Transverse colon (tissue), 4 donors: ENCODE results near the gene TYMS. TPM values are rescaled to one million over a fixed set of nuclear protein-coding genes. Genes with fewer than 3 reads are reported as not detected.

Experiments used
- DNase-seq: peaks from one replicate; pipeline ENCODE4 v3.0.0-alpha.2; 2019
- H3K27ac ChIP-seq, 4 donors: fragments of 200-600 bp; sonication (generic); 2 replicates each; pipeline ENCODE4 v1.5.1; 2016 to 2018; ENCODE audit warnings: inconsistent platforms in 4 of 4
- H3K27me3 ChIP-seq: fragments of 200-600 bp; sonication (generic); 2 replicates; pipeline ENCODE4 v1.5.1; 2017; ENCODE audit warnings: inconsistent platforms
- H3K36me3 ChIP-seq, 4 donors: fragments of 200-600 bp; sonication (generic); 2 replicates each; pipeline ENCODE4 v1.5.1; 2017 to 2019; ENCODE audit warnings: inconsistent platforms in 4 of 4
- H3K4me1 ChIP-seq, 4 donors: fragments of 200-600 bp; sonication (generic); 2 replicates each; pipeline ENCODE4 v1.5.1; 2017 to 2020; ENCODE audit warnings: inconsistent platforms in 4 of 4
- H3K4me3 ChIP-seq, 4 donors: fragments of 200-600 bp; sonication (generic); 1 replicate in 1 of 4; 2 replicates in 3 of 4; pipeline versions ENCODE4 v1.5.1 to v1.6.1; 2017 to 2019; ENCODE audit warnings: inconsistent platforms in 4 of 4
- H3K9me3 ChIP-seq, 2 donors: fragments of 200-600 bp; sonication (generic); 2 replicates each; pipeline ENCODE4 v1.5.1; 2017 to 2019; ENCODE audit warnings: inconsistent platforms in 2 of 2
- CTCF ChIP-seq, 5 experiments: fragments of 200-600 bp in 3 of 5; fragments of 450-650 bp in 2 of 5; sonication (generic) in 3 of 5; IDR thresholded peaks; 1 replicate in 2 of 5; 2 replicates in 3 of 5; pipeline ENCODE4 v1.5.1; 2016 to 2017; ENCODE audit warnings: antibody characterized with exemption in 5 of 5, inconsistent platforms in 3 of 5, mild to moderate bottlenecking in 2 of 5, moderate library complexity in 1 of 5
- EP300 ChIP-seq: sonication (generic); formaldehyde crosslinking; IDR thresholded peaks from one replicate; pipeline ENCODE4 v1.6.1; 2017; ENCODE audit warnings: antibody characterized with exemption, low read depth
- POLR2A ChIP-seq: fragments of 450-650 bp; IDR thresholded peaks from one replicate; pipeline ENCODE4 v1.6.1; 2016; ENCODE audit warnings: antibody characterized with exemption, mild to moderate bottlenecking, moderate library complexity
- POLR2AphosphoS5 ChIP-seq, 3 donors: sonication (generic); formaldehyde crosslinking; IDR thresholded peaks; one replicate each; pipeline ENCODE4 v1.6.1; 2016; ENCODE audit warnings: antibody characterized with exemption in 3 of 3
- WGBS, 2 donors: methylation state at CpG; one replicate each; pipeline ENCODE4 v1.1.5; 2018; ENCODE audit warnings: low coverage in 1 of 2; 5-methylcytosine and 5-hydroxymethylcytosine counted together
- in situ Hi-C, 4 donors: fragments of 200-750 bp; cut with MboI; loops; one replicate each; pipeline versions ENCODE4 v1.15.0 to v1.15.1; 2017; ENCODE audit warnings: low sequenced_read_pairs in 3 of 4, low pct_ligation_motif_present in 1 of 4, low pct_unique_long_range_greater_than_20kb in 1 of 4
- intact Hi-C: fragments of 100-400 bp; cut with DNase I; formaldehyde crosslinking; loops from one replicate; pipeline ENCODE4 v1.15.1; 2023; ENCODE audit warnings: low total_unique reads
- total RNA-seq, 4 donors: library from RNA; depleted of rRNA; stranded (reverse); fragments of >200 nt; gene quantifications; one replicate each; pipeline ENCODE4 v1.1.0, GENCODE V29; 2016

The TYMS gene
- total RNA-seq, 4 donors from 2014 or later, result 3.2 to 5.9 (median 4.7) TPM

DNA sequence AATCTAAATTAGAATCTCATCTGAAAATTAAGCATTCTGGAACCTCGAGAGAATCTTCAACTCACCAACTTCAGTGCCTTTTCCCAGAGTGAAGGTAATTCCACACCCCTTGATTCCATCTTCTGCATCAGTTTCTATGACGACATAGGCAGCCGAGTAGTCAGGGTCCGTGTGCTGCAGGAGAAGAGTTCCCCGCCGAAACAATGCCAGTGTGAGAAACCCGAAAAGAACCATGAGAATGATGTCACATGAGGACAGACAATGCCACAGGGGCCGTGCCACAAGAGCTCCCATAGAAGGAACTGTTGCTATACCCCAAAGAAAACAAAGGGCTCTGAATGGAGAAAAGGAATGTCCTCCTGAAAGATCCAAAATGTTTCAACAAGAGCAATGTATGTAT, 49.0 kb downstream of the TYMS start:
- H3K4me3 ChIP-seq, result no peak overlapping the region
- intact Hi-C loops (no loop called here), in situ Hi-C loops (no loop called here)
- no peaks in the 10 kb centered on the region for H3K9me3 ChIP-seq
- TF ChIP-seq POLR2A, result no peak
- no peak for TF ChIP-seq POLR2AphosphoS5 (IDR thresholded peaks at IDR 0.05)
- TF ChIP-seq CTCF (IDR thresholded peaks at IDR 0.05), result no peak
- no peak for TF ChIP-seq EP300
- no peaks in the 10 kb centered on the region for H3K27me3 ChIP-seq
- peaks cover 0 to 5% (median 0%) of the 10 kb centered on the region in 4 donors for H3K36me3 ChIP-seq
- no peak for DNase-seq
- WGBS, 2 donors, result 80 to 92% methylated on average over 8 of the region's 8 CpGs
- peaks cover 0 to 28% (median 9%) of the 10 kb centered on the region in 4 donors for H3K4me1 ChIP-seq
- no peak overlapping the region for H3K27ac ChIP-seq

DNA sequence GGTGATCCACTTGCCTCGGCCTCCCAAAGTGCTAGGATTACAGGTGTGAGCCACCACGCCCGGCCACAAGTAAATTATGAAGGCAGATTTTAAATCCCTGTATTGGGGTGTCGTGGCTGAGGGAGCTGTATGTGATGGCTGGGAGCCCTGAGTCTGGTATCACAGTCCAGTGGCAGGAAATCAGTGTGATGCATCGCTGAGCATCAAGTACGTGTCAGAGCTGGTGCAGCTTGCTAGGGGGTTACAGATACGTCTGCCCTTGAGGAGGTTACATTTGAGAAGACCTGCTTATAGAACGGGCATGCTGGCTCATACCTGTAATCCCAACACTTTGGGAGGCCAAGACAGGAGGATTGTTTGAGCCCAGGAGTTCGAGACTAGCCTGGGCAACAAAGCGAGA, 50.6 kb downstream of the TYMS start:
- TF ChIP-seq POLR2AphosphoS5 (IDR thresholded peaks at IDR 0.05) (no peak), CTCF (IDR thresholded peaks at IDR 0.05) (no peak), EP300 (no peak), POLR2A (no peak)
- no peaks in the 10 kb centered on the region for H3K9me3 ChIP-seq
- intact Hi-C loops (no loop called here), in situ Hi-C loops (no loop called here)
- H3K27ac ChIP-seq, result no peak overlapping the region
- peaks cover 0 to 21% (median 10%) of the 10 kb centered on the region in 4 donors for H3K4me1 ChIP-seq
- 95 to 97% methylated on average over 5 to 10 of the region's 10 CpGs for WGBS, 2 donors
- no peak for DNase-seq
- no peak overlapping the region for H3K4me3 ChIP-seq
- no peaks in the 10 kb centered on the region for H3K27me3 ChIP-seq
- peaks cover 0 to 5% (median 0%) of the 10 kb centered on the region in 4 donors for H3K36me3 ChIP-seq

DNA sequence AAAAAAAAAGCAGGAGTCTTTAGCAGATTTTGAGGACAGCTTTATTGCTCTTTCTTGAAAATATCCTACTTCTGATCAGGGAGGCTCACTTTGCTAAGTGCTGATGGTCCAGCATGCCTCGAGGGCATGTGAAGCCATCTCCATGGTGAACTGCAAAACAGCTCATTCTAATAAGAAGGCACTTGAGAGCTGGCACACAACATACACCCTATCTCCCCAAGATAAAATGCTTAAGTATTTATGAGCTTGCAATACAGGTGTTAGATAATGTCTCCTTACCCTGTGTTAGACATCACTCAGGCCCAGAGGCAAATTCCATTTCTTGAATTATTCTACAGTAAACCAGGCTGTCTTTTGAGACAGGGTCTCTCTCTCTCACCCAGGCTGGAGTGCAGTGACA, 52.3 kb downstream of the TYMS start:
- no peaks in the 10 kb centered on the region for H3K27me3 ChIP-seq
- H3K36me3 ChIP-seq, result peaks cover 0 to 5% (median 0%) of the 10 kb centered on the region in 4 donors
- in situ Hi-C loops (no loop called here), intact Hi-C loops (no loop called here)
- no peak for TF ChIP-seq CTCF (IDR thresholded peaks at IDR 0.05)
- no peak for TF ChIP-seq POLR2AphosphoS5 (IDR thresholded peaks at IDR 0.05)
- no peak for TF ChIP-seq EP300
- TF ChIP-seq POLR2A, result no peak
- no peak for DNase-seq
- H3K9me3 ChIP-seq, result no peaks in the 10 kb centered on the region
- WGBS, 2 donors, result 33 to 78% methylated on average over 1 of the region's 1 CpG
- H3K27ac ChIP-seq, result no peak overlapping the region
- no peak overlapping the region for H3K4me3 ChIP-seq
- peaks cover 0 to 19% (median 6%) of the 10 kb centered on the region in 4 donors for H3K4me1 ChIP-seq

DNA sequence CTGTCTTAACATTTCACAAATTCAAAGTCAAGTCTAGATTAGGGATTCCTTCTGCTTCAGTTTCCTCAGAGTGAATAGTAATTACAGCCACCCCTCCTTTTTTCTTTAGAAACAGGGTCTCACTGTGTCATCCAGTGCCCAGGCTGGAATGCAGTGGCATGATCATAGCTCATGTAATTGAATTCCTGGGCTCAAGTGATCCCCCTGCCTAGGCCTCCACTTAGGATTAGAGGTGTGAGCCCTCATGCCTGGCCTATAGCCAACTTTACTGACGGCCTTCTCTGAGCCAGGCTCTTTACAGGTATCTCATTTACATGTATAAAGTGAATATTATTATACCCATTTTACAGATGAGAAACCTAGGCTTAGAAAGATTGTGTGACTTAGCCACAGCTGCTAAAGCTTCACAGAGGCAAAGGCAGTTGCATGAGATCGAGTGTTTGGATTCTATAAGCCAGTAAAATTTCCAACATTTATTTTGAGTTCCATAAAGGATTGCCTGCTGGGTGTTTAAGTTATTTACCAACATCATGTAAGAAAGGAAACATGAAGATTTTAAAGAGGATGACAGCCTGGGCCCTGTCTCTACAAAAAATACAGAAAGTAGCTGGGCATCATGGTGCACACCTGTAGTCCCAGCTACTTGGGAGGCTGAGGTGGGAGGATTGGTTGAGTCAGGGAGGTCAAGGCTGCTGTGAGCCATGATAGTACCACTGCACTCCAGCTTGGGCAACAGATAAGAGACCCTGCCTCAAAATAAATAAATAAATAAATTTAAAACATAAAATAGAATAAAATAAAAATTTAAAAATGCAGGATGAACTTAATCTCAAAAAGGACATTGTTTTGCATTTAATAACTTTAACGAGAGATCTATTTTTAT, 53.2 kb downstream of the TYMS start:
- Histone ChIP-seq H3K27ac (peak overlapping the region; percentile 80 to 91 (median 90)), H3K9me3 (no peaks in the 10 kb centered on the region), H3K4me3 (peak overlapping the region in 2 of 4 donors; percentile 61 to 73), H3K36me3 (no peaks in the 10 kb centered on the region), H3K4me1 (peaks cover 0 to 19% (median 6%) of the 10 kb centered on the region in 4 donors), H3K27me3 (no peaks in the 10 kb centered on the region)
- DNase-seq, result no peak
- in situ Hi-C loops (no loop called here), intact Hi-C loops (no loop called here)
- TF ChIP-seq CTCF (IDR thresholded peaks at IDR 0.05), result no peak
- TF ChIP-seq EP300, result no peak
- TF ChIP-seq POLR2A, result no peak
- no peak for TF ChIP-seq POLR2AphosphoS5 (IDR thresholded peaks at IDR 0.05)
- 72 to 83% methylated on average over 2 to 3 of the region's 3 CpGs for WGBS, 2 donors
